Measurements from ENCODE around the gene SP100. TPM values are rescaled to one million over a fixed set of nuclear protein-coding genes. Genes with fewer than 3 reads are reported as not detected.
"Not testable (repeated sequence)": the region's sequence is repeated elsewhere in the genome, so short reads cannot be mapped to it uniquely, and the experiment has no call there.

SP100 gene
- total RNA-seq, 1 donor from 2014 or later = 26.6 TPM

DNA sequence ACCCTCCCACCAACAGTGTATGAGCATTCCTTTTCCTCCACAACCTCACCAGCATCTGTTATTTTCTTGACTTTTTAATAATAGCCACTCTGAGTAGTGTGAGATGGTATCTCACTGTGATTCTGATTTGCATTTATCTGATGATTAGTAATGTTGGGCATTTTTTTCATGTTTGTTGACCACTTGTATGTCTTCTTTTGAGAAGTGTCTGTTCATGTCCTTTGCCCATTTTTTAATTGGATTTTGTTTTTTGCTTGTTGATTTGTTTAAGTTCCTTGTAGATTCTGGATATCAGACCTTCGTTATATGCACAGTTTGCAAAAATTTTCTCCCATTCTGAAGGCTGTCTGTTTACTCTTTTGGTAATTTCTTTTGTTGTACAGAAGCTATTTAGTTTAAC lies 59.1 kb downstream of the SP100 start:
- TF ChIP-seq, protein P1, sequence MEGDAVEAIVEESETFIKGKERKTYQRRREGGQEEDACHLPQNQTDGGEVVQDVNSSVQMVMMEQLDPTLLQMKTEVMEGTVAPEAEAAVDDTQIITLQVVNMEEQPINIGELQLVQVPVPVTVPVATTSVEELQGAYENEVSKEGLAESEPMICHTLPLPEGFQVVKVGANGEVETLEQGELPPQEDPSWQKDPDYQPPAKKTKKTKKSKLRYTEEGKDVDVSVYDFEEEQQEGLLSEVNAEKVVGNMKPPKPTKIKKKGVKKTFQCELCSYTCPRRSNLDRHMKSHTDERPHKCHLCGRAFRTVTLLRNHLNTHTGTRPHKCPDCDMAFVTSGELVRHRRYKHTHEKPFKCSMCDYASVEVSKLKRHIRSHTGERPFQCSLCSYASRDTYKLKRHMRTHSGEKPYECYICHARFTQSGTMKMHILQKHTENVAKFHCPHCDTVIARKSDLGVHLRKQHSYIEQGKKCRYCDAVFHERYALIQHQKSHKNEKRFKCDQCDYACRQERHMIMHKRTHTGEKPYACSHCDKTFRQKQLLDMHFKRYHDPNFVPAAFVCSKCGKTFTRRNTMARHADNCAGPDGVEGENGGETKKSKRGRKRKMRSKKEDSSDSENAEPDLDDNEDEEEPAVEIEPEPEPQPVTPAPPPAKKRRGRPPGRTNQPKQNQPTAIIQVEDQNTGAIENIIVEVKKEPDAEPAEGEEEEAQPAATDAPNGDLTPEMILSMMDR (IDR thresholded peaks at IDR 0.05; ENCODE audit: insufficient read depth, low read length, severe bottlenecking) = no peak
- Histone ChIP-seq H3K36me3 (ENCODE audit: control insufficient read depth, insufficient read depth, low read length) (peaks cover 2% of the 10 kb centered on the region), H3K27me3 (ENCODE audit: control insufficient read depth, insufficient read depth, low read length) (no peaks in the 10 kb centered on the region), H3K4me3 (ENCODE audit: low read depth, low read length) (no peak overlapping the region)
- no peak for FAIRE-seq
- no peak for DNase-seq (ENCODE audit: low read depth)

DNA sequence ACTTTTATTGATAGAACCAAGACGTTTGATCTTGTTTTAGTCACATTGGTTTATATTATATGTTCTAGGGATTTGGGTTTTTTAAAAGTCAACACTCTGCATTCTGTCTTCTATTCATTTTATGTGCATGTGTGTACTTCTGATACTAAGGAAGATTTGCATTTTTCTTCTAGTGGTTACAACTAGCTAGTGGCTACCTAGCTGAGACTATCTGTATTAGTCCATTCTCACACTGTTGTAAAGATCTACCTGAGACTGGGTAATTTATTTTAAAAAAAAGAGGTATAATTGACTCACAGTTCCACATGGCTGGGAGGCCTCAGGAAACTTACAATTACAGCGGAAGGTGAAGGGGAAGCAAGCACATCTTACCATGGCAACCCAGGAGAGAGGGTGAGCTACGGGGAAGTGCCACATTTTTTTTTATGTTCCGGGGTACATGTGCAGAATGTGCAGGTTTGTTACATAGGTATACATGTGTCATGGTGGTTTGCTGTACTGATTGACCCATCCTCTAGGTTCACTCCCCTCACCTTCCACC lies 69.9 kb downstream of the SP100 start:
- FAIRE-seq (no peak), DNase-seq (ENCODE audit: low read depth) (no peak)
- no peaks in the 10 kb centered on the region for H3K36me3 ChIP-seq (ENCODE audit: control insufficient read depth, insufficient read depth, low read length)
- H3K27me3 ChIP-seq (ENCODE audit: control insufficient read depth, insufficient read depth, low read length) = no peaks in the 10 kb centered on the region
- TF ChIP-seq, protein P1 (IDR thresholded peaks at IDR 0.05; ENCODE audit: insufficient read depth, low read length, severe bottlenecking) = no peak
- H3K4me3 ChIP-seq (ENCODE audit: low read depth, low read length) = no peak overlapping the region

DNA sequence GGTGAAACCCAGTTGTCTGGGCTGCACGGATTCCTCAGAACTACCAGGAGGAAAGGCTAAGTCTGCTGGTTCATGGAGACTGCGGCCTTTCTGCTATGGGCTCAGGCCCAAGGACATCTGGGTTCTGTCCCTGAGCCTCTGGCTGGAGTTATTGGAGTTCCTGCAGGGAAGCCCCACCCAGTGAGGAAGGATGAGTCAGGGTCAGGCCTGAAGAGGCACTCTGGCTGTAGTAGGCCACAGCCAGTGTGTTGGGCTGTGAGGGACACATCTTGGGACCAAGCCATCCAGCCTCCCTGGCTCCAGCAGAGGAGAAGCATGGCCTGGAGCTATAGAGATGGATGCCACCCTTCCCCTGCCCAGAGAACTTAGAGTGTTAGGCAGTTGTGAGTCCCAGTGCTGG lies 75.2 kb downstream of the SP100 start:
- H3K27me3 ChIP-seq (ENCODE audit: control insufficient read depth, insufficient read depth, low read length); H3K4me3 ChIP-seq (ENCODE audit: low read depth, low read length); DNase-seq (ENCODE audit: low read depth); H3K36me3 ChIP-seq (ENCODE audit: control insufficient read depth, insufficient read depth, low read length): not testable (repeated sequence)
- peak; percentile 64 for FAIRE-seq

DNA sequence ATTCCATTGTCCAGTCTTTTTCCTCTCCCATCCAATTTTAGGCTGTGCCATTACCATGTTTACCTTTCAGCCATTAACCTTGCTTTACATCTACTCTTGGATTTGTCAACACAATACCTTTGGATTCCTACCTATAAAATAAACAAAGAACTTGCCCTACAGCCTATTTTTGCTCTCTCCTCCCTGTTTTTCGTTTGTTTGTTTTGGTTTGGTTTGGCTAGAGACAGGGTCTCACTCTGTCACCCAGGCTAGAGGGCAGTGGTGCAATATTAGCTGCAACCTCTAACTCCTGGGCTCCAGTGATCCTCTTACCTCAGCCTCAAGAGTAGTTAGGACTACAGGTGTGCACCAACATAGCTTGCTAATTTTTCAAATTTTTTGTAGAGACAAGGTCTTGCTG lies 76.1 kb downstream of the SP100 start:
- DNase-seq (ENCODE audit: low read depth) (no peak), FAIRE-seq (no peak)
- TF ChIP-seq, protein P1 (IDR thresholded peaks at IDR 0.05; ENCODE audit: insufficient read depth, low read length, severe bottlenecking) = no peak
- H3K27me3 ChIP-seq (ENCODE audit: control insufficient read depth, insufficient read depth, low read length) = no peaks in the 10 kb centered on the region
- no peak overlapping the region for H3K4me3 ChIP-seq (ENCODE audit: low read depth, low read length)
- no peaks in the 10 kb centered on the region for H3K36me3 ChIP-seq (ENCODE audit: control insufficient read depth, insufficient read depth, low read length)

DNA sequence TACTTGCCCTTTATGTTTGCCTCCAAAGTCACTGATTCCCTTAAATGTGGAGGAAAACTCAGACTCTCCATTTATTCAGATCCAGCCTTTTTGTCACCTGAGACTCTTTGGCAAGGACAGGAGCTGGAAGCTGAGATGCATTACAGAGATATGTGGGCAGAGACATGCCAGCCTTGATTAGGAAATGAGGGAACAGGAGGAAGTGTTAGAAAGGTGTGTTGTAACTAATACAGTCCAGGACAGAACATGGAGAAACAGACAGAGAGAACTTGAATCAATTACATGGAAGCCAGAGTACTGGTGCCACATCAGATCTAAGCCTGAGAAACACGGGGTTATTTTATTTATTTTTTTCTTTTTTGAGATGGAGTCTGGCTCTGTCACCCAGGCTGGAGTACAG lies 79.0 kb downstream of the SP100 start:
- no peak for DNase-seq (ENCODE audit: low read depth)
- Histone ChIP-seq H3K36me3 (ENCODE audit: control insufficient read depth, insufficient read depth, low read length) (peaks cover 4% of the 10 kb centered on the region), H3K27me3 (ENCODE audit: control insufficient read depth, insufficient read depth, low read length) (no peaks in the 10 kb centered on the region), H3K4me3 (ENCODE audit: low read depth, low read length) (no peak overlapping the region)
- TF ChIP-seq, protein P1 (IDR thresholded peaks at IDR 0.05; ENCODE audit: insufficient read depth, low read length, severe bottlenecking) = no peak
- FAIRE-seq = no peak

- DNase-seq (ENCODE audit: low read depth) = no peak
- H3K27me3 ChIP-seq (ENCODE audit: control insufficient read depth, insufficient read depth, low read length) = no peaks in the 10 kb centered on the region
- FAIRE-seq = no peak
- H3K36me3 ChIP-seq (ENCODE audit: control insufficient read depth, insufficient read depth, low read length) = peaks cover 4% of the 10 kb centered on the region
- TF ChIP-seq, protein P1 (IDR thresholded peaks at IDR 0.05; ENCODE audit: insufficient read depth, low read length, severe bottlenecking) = no peak
- no peak overlapping the region for H3K4me3 ChIP-seq (ENCODE audit: low read depth, low read length)
These were observed 80.9 kb downstream of the SP100 start for GRCh38 chr2:230496891-230497290.
